GM08714 (cell line): ENCODE data around the gene PDK2.

Experiments
- H3K4me3 ChIP-seq: fragments of 200-500 bp; sonication (Bioruptor generic); 2 replicates; pipeline ENCODE4 v1.5.1; 2014; ENCODE audit warnings: mild to moderate bottlenecking, low read length, inconsistent platforms
- ZNF274 ChIP-seq: IDR thresholded peaks from 2 replicates; pipeline ENCODE4 v1.6.1; 2012; ENCODE audit warnings: mild to moderate bottlenecking, low read depth, low read length

The PDK2 gene

GRCh38 chr17:50108556-50108955 lies 13.4 kb downstream of the PDK2 start:
- TF ChIP-seq ZNF274 = no peak
- H3K4me3 ChIP-seq = no peak overlapping the region

GRCh38 chr17:50109207-50109606 lies 14.1 kb downstream of the PDK2 start:
- H3K4me3 ChIP-seq = no peak overlapping the region
- no peak for TF ChIP-seq ZNF274

- no peak for TF ChIP-seq ZNF274
- no peak overlapping the region for H3K4me3 ChIP-seq
Observed at GRCh38 chr17:50109785-50110184, 14.6 kb downstream of the PDK2 start.

- H3K4me3 ChIP-seq = no peak overlapping the region
- TF ChIP-seq ZNF274 = no peak
Observed at GRCh38 chr17:50110591-50111349, 15.6 kb downstream of the PDK2 start.

GRCh38 chr17:50111673-50112655 lies 16.8 kb downstream of the PDK2 start:
- H3K4me3 ChIP-seq = no peak overlapping the region
- no peak for TF ChIP-seq ZNF274

- no peak overlapping the region for H3K4me3 ChIP-seq
- TF ChIP-seq ZNF274 = no peak
Observed at GRCh38 chr17:50112694-50113093, 17.5 kb downstream of the PDK2 start.

GRCh38 chr17:50113624-50114320 lies 18.6 kb downstream of the PDK2 start:
- no peak overlapping the region for H3K4me3 ChIP-seq
- TF ChIP-seq ZNF274 = no peak

GRCh38 chr17:50114401-50114800 lies 19.2 kb downstream of the PDK2 start:
- H3K4me3 ChIP-seq = no peak overlapping the region
- TF ChIP-seq ZNF274 = no peak

GRCh38 chr17:50114849-50115357 lies 19.8 kb downstream of the PDK2 start:
- no peak overlapping the region for H3K4me3 ChIP-seq
- no peak for TF ChIP-seq ZNF274

GRCh38 chr17:50115756-50116155 lies 20.6 kb downstream of the PDK2 start:
- H3K4me3 ChIP-seq = no peak overlapping the region
- TF ChIP-seq ZNF274 = no peak

- H3K4me3 ChIP-seq = no peak overlapping the region
- TF ChIP-seq ZNF274 = no peak
Observed at GRCh38 chr17:50117202-50118051, 22.3 kb downstream of the PDK2 start.

GRCh38 chr17:50118076-50118827 lies 23.1 kb downstream of the PDK2 start:
- H3K4me3 ChIP-seq = no peak overlapping the region
- no peak for TF ChIP-seq ZNF274

- no peak for TF ChIP-seq ZNF274
- no peak overlapping the region for H3K4me3 ChIP-seq
Observed at GRCh38 chr17:50118828-50119218, 23.7 kb downstream of the PDK2 start.
